ENCODE results near the gene HOXA9.

The HOXA9 gene

DNA sequence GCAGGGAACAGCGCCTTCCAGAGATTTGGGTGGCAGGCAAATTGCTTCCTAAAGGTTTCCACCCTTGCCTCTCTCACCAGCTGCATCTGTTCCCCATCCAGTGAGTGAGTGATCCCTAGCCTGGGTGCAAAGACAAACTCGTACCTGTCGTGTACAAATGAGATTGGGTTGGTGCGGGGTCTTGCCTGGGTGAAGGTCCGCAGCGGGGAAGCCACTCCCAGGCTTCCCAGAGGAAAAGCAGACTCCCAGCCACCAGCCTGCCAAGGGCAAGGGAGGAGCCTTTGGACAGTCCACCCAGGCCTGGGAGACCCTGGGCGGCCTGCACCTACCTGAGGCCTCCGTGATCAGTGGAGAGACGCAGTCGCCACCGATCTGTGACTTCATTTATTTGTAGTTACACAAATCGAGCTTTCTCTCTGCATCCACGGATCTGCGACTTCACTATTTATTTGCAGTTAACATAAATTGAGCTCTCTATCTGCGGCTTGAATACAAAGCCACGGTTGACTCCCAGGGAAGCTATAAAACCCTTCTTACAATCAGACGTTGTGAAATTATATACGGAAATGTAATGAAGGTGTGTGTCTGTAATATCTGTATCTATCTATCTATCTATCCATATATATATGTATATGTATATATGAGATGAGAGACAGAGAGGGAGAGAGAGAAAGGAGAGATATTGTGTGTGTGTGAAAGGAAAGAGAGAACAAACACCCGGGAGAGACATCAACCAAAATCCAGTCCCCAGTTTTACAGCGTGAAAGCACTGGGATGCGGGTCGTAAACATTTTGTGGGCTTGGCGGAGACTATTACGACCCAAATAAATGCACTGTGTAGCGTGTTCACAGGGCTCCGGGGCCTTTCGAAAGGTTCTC is 5.8 kb downstream of the HOXA9 start:
- Histone ChIP-seq H3K9me3 (peaks cover 41% of the 10 kb centered on the region), H3K36me3 (no peaks in the 10 kb centered on the region), H3K4me3 (no peak overlapping the region), H3K4me1 (peaks cover 9% of the 10 kb centered on the region), H4K20me1 (peaks cover 88% of the 10 kb centered on the region), H3K4me2 (peak overlapping the region; percentile 95; the same call in 1 of the 2 replicates), H3K27ac (no peak overlapping the region), H3K9ac (no peak overlapping the region), H3K27me3 (peaks cover 100% of the 10 kb centered on the region)
- no peak for TF ChIP-seq Cebpa-rat (IDR thresholded peaks at IDR 0.05)

DNA sequence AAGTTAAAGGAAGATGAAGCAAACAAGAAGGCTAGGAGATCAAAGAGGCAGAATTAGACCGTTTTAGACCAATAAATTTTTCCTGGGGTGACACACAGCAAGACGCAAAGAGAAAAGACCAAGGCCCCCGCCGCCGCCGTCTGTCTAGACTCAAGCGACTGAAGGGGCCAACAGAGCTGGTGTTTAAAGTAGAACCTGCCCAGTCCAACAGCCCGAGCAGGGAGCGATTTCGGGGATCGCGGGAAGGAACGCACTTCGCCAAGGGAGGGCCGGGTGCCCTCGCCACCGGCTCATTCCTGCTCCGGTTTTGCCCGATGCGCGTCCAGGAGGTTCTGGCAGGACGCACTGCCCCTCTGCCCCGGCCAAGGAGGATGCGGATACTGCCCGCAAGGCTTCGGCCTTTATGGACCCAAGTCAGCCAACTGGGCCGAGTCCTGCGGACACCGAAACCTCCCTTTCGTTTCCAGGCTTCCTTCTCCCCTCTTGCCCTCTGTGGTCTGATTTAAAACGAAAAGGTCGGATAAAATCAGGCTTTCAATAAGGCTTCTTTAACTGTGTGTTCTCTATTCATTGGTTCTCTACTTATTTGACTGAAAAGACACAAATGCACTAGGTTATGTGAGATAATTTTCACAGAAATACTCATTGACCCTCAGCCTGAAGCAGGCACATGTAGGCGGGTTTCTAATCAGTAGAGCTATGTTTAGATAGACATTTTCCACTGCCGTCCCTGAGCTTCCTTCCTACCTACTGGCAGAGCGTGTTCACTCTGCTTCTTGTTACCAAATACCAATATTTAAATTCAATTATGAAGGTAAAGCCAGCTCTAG is 6.7 kb downstream of the HOXA9 start:
- Histone ChIP-seq H3K27ac (no peak overlapping the region), H3K4me2 (no peak overlapping the region), H3K9me3 (peaks cover 41% of the 10 kb centered on the region), H3K36me3 (no peaks in the 10 kb centered on the region), H4K20me1 (peaks cover 88% of the 10 kb centered on the region), H3K4me3 (no peak overlapping the region), H3K27me3 (peaks cover 100% of the 10 kb centered on the region), H3K9ac (no peak overlapping the region), H3K4me1 (peaks cover 9% of the 10 kb centered on the region)
- no peak for TF ChIP-seq Cebpa-rat (IDR thresholded peaks at IDR 0.05)

GRCh38 chr7:27157702-27158431 is 7.5 kb downstream of the HOXA9 start:
- peaks cover 9% of the 10 kb centered on the region for H3K4me1 ChIP-seq
- no peaks in the 10 kb centered on the region for H3K36me3 ChIP-seq
- peaks cover 88% of the 10 kb centered on the region for H4K20me1 ChIP-seq
- H3K9me3 ChIP-seq = peaks cover 41% of the 10 kb centered on the region
- H3K27me3 ChIP-seq = peaks cover 100% of the 10 kb centered on the region
- H3K9ac ChIP-seq = no peak overlapping the region
- no peak for TF ChIP-seq Cebpa-rat (IDR thresholded peaks at IDR 0.05)
- H3K4me3 ChIP-seq = no peak overlapping the region
- H3K27ac ChIP-seq = no peak overlapping the region
- H3K4me2 ChIP-seq = no peak overlapping the region

DNA sequence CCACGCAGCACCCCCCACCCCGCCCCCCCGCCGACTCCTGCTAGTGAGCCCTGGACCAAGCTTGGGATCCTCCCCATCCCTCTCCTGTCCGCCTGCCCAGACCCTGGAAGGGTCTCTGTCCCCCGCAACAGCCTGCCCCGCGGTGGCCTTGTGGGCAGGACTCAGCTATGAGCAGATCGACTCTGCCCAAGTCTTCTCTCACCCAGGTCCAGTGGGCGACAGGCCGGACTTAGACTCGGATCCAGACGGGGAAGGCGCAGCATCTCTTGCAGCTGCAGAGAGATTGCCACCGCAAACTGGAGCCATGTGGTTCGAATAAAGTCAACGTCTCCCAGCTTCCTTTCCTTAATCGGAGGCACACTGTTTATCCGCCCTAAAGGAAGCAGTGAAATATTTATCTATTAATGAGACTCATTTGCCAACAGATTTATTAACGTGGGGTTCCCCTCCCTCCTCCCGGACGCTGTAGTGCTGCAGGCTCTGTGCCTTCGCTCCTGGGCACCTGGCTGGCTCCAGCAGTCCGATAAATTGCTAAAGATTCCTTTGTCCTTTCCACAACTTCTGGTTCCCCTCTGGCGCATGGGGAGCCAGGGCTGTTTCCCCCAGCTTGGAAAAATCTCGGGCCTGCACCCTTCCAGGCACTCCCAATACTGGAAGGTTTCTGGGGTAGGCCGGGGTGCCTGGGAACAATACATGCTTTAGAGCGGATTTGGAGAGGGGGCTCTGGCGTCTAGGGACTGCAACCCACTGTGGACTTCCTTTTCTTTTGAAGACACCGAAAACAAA is 8.2 kb downstream of the HOXA9 start:
- Histone ChIP-seq H3K4me3 (no peak overlapping the region), H3K4me2 (no peak overlapping the region), H4K20me1 (peaks cover 88% of the 10 kb centered on the region), H3K9me3 (peaks cover 41% of the 10 kb centered on the region), H3K36me3 (no peaks in the 10 kb centered on the region), H3K4me1 (peaks cover 13% of the 10 kb centered on the region), H3K27me3 (peaks cover 100% of the 10 kb centered on the region), H3K27ac (no peak overlapping the region), H3K9ac (no peak overlapping the region)
- no peak for TF ChIP-seq Cebpa-rat (IDR thresholded peaks at IDR 0.05)

- Histone ChIP-seq H3K4me1 (peaks cover 19% of the 10 kb centered on the region), H3K4me2 (no peak within 1 kb of the TSS), H3K36me3 (no peaks in the 10 kb centered on the region), H3K27me3 (peaks cover 100% of the 10 kb centered on the region), H3K4me3 (0 out of 2 replicates have a peak within 1 kb of the TSS, but pooled peaks have one; percentile 23), H3K9ac (no peak within 1 kb of the TSS), H4K20me1 (peaks cover 89% of the 10 kb centered on the region), H3K9me3 (peaks cover 41% of the 10 kb centered on the region), H3K27ac (no peak within 1 kb of the TSS)
- TF ChIP-seq Cebpa-rat (IDR thresholded peaks at IDR 0.05) = no peak
Measured at GRCh38 chr7:27156508-27156898, 8.8 kb downstream of the HOXA9 start, which contains the start of gene HOXA7. HOXA7 (minus strand) TSS chr7:27156675; CDS start chr7:27156545, 130 bp downstream.

DNA sequence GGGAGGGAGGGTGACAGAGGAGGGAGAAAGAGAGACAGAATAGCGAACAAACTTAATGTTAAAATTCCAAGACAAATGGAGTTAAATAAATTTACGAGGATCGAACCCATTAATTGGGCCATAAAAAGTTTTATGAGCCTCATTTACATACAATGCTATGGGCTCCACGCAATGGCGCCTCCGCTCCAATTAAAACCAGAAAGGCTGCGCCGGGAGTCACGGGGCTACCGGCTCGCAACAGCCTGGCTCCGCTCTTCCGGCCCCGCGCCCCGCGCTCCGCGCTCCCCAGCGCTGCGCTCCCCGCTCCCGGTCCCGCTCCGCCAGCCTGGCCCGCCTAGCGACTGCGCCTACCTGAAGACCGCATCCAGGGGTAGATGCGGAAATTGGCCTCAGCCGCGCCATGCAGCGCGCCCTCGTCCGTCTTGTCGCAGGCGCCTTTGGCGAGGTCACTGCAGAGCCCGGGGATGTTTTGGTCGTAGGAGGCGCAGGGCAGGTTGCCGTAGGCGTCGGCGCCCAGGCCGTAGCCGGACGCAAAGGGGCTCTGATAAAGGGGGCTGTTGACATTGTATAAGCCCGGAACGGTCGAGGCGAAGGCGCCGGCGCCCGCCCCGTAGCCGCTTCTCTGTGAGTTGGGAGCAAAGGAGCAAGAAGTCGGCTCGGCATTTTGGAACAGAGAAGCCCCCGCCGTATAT is 9.4 kb downstream of the HOXA9 start:
- no peak overlapping the region for H3K4me2 ChIP-seq
- no peak overlapping the region for H3K27ac ChIP-seq
- no peak for TF ChIP-seq Cebpa-rat (IDR thresholded peaks at IDR 0.05)
- H3K4me3 ChIP-seq = 0 out of 2 replicates have a peak overlapping the region, but pooled peaks have one; percentile 23
- H3K9me3 ChIP-seq = peaks cover 41% of the 10 kb centered on the region
- H3K27me3 ChIP-seq = peaks cover 100% of the 10 kb centered on the region
- H3K4me1 ChIP-seq = peaks cover 24% of the 10 kb centered on the region
- H3K9ac ChIP-seq = no peak overlapping the region
- peaks cover 94% of the 10 kb centered on the region for H4K20me1 ChIP-seq
- no peaks in the 10 kb centered on the region for H3K36me3 ChIP-seq

GRCh38 chr7:27154901-27155815 is 10.2 kb downstream of the HOXA9 start:
- H4K20me1 ChIP-seq = peaks cover 88% of the 10 kb centered on the region
- H3K4me1 ChIP-seq = peaks cover 17% of the 10 kb centered on the region
- H3K4me2 ChIP-seq = no peak overlapping the region
- TF ChIP-seq Cebpa-rat (IDR thresholded peaks at IDR 0.05) = no peak
- H3K36me3 ChIP-seq = no peaks in the 10 kb centered on the region
- peaks cover 41% of the 10 kb centered on the region for H3K9me3 ChIP-seq
- H3K4me3 ChIP-seq = 0 out of 2 replicates have a peak overlapping the region, but pooled peaks have one; percentile 23
- no peak overlapping the region for H3K27ac ChIP-seq
- H3K9ac ChIP-seq = no peak overlapping the region
- peaks cover 100% of the 10 kb centered on the region for H3K27me3 ChIP-seq
